GM12891 (cell line): Measurements from ENCODE around the gene ZNF74.

Experiments
- POLR2A ChIP-seq: IDR thresholded peaks from 2 replicates; pipeline ENCODE4 v1.6.1; 2011; ENCODE audit warnings: low read depth, low read length, control low read depth
- POLR2AphosphoS5 ChIP-seq: IDR thresholded peaks from 2 replicates; pipeline ENCODE4 v1.6.1; 2011; ENCODE audit warnings: low read depth, low read length, control low read depth
- TAF1 ChIP-seq: IDR thresholded peaks from 2 replicates; pipeline ENCODE4 v1.6.1; 2011; ENCODE audit warnings: low read depth, low read length, control low read depth

GRCh38 chr22:20455709-20456063 lies 61.7 kb downstream of the ZNF74 start:
- TF ChIP-seq POLR2AphosphoS5 (no peak), TAF1 (no peak), POLR2A (no peak)
